HepG2 (cell line): ENCODE data around the gene RAD23A. TPM values are rescaled to one million over a fixed set of nuclear protein-coding genes. Genes with fewer than 3 reads are reported as not detected.

ENCODE experiments used
- ARID3A ChIP-seq: IDR thresholded peaks from 2 replicates; pipeline ENCODE4 v1.6.1; 2012; ENCODE audit warnings: low read depth, low read length, improper control_type of control experiment
- FOXP1 ChIP-seq, 2 experiments: fragments of 450-650 bp in 1 of 2; IDR thresholded peaks; 2 replicates each; pipeline ENCODE4 v1.6.1; 2017 to 2018; ENCODE audit warnings: antibody characterized with exemption in 1 of 2
- GATAD2A ChIP-seq: IDR thresholded peaks from 2 replicates; pipeline ENCODE4 v1.6.1; 2016
- HOXA5 ChIP-seq: sonication (generic); formaldehyde crosslinking; IDR thresholded peaks from 2 replicates; pipeline ENCODE4 v1.4.0; 2020; ENCODE audit warnings: missing genetic modification reagents
- MED1 ChIP-seq: sonication (generic); formaldehyde crosslinking; IDR thresholded peaks from 2 replicates; pipeline ENCODE4 v1.4.0; 2020; ENCODE audit warnings: missing genetic modification reagents
- MTA1 ChIP-seq: sonication (generic); formaldehyde crosslinking; IDR thresholded peaks from 2 replicates; pipeline ENCODE4 v1.4.0; 2020; ENCODE audit warnings: missing genetic modification reagents, mild to moderate bottlenecking, borderline replicate concordance
- RFX3 ChIP-seq: IDR thresholded peaks from 2 replicates; pipeline ENCODE4 v1.6.1; 2016; ENCODE audit warnings: missing biosample characterization, missing genetic modification reagents
- SNAPC2 ChIP-seq: sonication (generic); formaldehyde crosslinking; IDR thresholded peaks from 2 replicates; pipeline ENCODE4 v1.8.1; 2022; ENCODE audit warnings: mild to moderate bottlenecking, missing genetic modification reagents
- SRSF1 ChIP-seq: fragments of 200-400 bp; formaldehyde crosslinking; optimal IDR thresholded peaks from 2 replicates; pipeline ENCODE3; 2017; ENCODE audit warnings: mild to moderate bottlenecking, low read depth, low read length, moderate library complexity
- ZNF264 ChIP-seq: sonication (generic); formaldehyde crosslinking; IDR thresholded peaks from 2 replicates; pipeline ENCODE4 v1.4.0; 2020; ENCODE audit warnings: missing genetic modification reagents
- ZNF777 ChIP-seq: sonication (generic); formaldehyde crosslinking; IDR thresholded peaks from 2 replicates; pipeline ENCODE4 v1.4.0; 2020; ENCODE audit warnings: missing genetic modification reagents
- ZZZ3 ChIP-seq: sonication (generic); formaldehyde crosslinking; IDR thresholded peaks from 2 replicates; pipeline ENCODE4 v1.4.0; 2020; ENCODE audit warnings: missing genetic modification reagents, mild to moderate bottlenecking, borderline replicate concordance
- polyA plus RNA-seq, 8 experiments: library from polyadenylated mRNA; depleted of rRNA in 3 of 8; stranded (reverse) in 7 of 8; unstranded in 1 of 8; fragments of >200 nt; fragmentation: Illumina TruSeq in 4 of 8; extraction: Trizol in 4 of 8; gene quantifications; 2 replicates each; pipeline versions ENCODE4 v1.2.1 to v1.2.3, GENCODE V29; 2011 to 2016; ENCODE audit warnings: low read depth in 4 of 8, missing spikeins in 1 of 8, mixed read lengths in 1 of 8; ENCODE audit not compliant: insufficient read depth in 1 of 8
- total RNA-seq, 5 experiments: library from RNA; depleted of rRNA; stranded (reverse); fragments of >200 nt; fragmentation: Illumina TruSeq; extraction: Trizol; gene quantifications; 2 replicates each; pipeline ENCODE4 v1.2.3, GENCODE V29; 2016; ENCODE audit warnings: low read depth in 1 of 5
- TF ChIP-seq, protein P1 (sequence below): IDR thresholded peaks from 2 replicates; pipeline ENCODE4 v1.6.1; 2016; ENCODE audit warnings: mild to moderate bottlenecking, missing biosample characterization, missing genetic modification reagents
- TF ChIP-seq, protein P2 (sequence below): sonication (generic); formaldehyde crosslinking; IDR thresholded peaks from 2 replicates; pipeline ENCODE4 v1.4.0; 2020; ENCODE audit warnings: missing genetic modification reagents, borderline replicate concordance
- TF ChIP-seq, protein P3 (sequence below), 2 experiments: sonication (generic) in 1 of 2; formaldehyde crosslinking in 1 of 2; IDR thresholded peaks; 2 replicates each; pipeline versions ENCODE4 v1.4.0 to v1.6.1; 2018 to 2020; ENCODE audit warnings: missing genetic modification reagents in 2 of 2, borderline replicate concordance in 1 of 2, low read depth in 1 of 2, mild to moderate bottlenecking in 1 of 2, missing biosample characterization in 1 of 2
- TF ChIP-seq, protein P4 (sequence below): sonication (generic); formaldehyde crosslinking; IDR thresholded peaks from 2 replicates; pipeline ENCODE4 v1.8.1; 2023; ENCODE audit warnings: mild to moderate bottlenecking, missing genetic modification reagents

Gene RAD23A
- total and polyA plus RNA-seq, 2 of the 13 experiments (the other 11 are each of a cell fraction or from before 2014, with no cell fraction given): 42.5 to 54.2 TPM

DNA sequence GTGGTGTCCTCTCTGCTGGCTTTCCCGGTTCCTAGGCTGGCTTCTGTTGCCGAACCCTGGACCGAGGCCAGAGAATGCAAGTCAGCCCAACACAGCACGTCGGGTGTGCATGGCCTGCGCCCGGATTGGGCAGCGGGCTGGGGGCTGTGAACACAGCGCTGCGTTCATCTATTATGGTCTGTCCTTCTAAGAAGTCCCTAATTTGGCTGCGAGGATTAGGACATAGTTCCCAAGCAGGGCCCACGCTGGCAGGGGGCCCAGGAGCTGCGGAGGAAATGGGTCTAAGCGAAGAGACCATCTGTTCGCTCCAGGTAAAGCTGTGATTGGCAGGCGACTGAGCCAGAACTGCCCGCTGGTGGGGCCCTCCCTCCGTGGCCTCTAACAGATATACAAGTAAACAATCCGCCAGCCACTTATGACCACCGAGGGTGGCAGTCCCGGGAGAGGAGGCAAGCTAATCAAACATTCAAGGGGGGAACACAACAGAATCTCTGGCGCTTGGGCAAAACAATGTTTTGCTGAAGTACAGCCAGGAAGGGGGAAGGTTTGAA is 32.6 kb upstream of the RAD23A start (continued):
- TF ChIP-seq, protein P1, sequence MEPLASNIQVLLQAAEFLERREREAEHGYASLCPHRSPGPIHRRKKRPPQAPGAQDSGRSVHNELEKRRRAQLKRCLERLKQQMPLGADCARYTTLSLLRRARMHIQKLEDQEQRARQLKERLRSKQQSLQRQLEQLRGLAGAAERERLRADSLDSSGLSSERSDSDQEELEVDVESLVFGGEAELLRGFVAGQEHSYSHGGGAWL (CRISPR knock-in tag): peak; percentile 41; the same call in 1 of the 2 replicates
- peak; percentile 22; the same call in 1 of the 2 replicates for TF ChIP-seq MED1
- TF ChIP-seq HOXA5 (CRISPR knock-in tag): 0 out of 2 replicates have a peak, but pooled peaks have one; percentile 39
- TF ChIP-seq ARID3A: no peak
- TF ChIP-seq SNAPC2: peak; percentile 4; the same call in 1 of the 2 replicates
- no peak for TF ChIP-seq FOXP1 (IDR thresholded peaks at IDR 0.05)
- peak; percentile 78 for TF ChIP-seq FOXP1 (CRISPR knock-in tag; IDR thresholded peaks at IDR 0.05)
- TF ChIP-seq ZNF777 (CRISPR knock-in tag): peak; percentile 91
- peak; percentile 49; the same call in 1 of the 2 replicates for TF ChIP-seq ZZZ3
- TF ChIP-seq, protein P2, sequence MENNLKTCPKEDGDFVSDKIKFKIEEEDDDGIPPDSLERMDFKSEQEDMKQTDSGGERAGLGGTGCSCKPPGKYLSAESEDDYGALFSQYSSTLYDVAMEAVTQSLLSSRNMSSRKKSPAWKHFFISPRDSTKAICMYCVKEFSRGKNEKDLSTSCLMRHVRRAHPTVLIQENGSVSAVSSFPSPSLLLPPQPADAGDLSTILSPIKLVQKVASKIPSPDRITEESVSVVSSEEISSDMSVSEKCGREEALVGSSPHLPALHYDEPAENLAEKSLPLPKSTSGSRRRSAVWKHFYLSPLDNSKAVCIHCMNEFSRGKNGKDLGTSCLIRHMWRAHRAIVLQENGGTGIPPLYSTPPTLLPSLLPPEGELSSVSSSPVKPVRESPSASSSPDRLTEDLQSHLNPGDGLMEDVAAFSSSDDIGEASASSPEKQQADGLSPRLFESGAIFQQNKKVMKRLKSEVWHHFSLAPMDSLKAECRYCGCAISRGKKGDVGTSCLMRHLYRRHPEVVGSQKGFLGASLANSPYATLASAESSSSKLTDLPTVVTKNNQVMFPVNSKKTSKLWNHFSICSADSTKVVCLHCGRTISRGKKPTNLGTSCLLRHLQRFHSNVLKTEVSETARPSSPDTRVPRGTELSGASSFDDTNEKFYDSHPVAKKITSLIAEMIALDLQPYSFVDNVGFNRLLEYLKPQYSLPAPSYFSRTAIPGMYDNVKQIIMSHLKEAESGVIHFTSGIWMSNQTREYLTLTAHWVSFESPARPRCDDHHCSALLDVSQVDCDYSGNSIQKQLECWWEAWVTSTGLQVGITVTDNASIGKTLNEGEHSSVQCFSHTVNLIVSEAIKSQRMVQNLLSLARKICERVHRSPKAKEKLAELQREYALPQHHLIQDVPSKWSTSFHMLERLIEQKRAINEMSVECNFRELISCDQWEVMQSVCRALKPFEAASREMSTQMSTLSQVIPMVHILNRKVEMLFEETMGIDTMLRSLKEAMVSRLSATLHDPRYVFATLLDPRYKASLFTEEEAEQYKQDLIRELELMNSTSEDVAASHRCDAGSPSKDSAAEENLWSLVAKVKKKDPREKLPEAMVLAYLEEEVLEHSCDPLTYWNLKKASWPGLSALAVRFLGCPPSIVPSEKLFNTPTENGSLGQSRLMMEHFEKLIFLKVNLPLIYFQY (CRISPR knock-in tag): peak; percentile 64; the same call in 1 of the 2 replicates
- TF ChIP-seq, protein P3, sequence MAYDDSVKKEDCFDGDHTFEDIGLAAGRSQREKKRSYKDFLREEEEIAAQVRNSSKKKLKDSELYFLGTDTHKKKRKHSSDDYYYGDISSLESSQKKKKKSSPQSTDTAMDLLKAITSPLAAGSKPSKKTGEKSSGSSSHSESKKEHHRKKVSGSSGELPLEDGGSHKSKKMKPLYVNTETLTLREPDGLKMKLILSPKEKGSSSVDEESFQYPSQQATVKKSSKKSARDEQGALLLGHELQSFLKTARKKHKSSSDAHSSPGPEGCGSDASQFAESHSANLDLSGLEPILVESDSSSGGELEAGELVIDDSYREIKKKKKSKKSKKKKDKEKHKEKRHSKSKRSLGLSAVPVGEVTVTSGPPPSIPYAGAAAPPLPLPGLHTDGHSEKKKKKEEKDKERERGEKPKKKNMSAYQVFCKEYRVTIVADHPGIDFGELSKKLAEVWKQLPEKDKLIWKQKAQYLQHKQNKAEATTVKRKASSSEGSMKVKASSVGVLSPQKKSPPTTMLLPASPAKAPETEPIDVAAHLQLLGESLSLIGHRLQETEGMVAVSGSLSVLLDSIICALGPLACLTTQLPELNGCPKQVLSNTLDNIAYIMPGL (CRISPR knock-in tag; IDR thresholded peaks at IDR 0.05; ENCODE audit: borderline replicate concordance in 1 of 2, low read depth in 1 of 2): peak; percentile 10 to 29; a peak in 1 of 4 replicates
- TF ChIP-seq SRSF1: peak; percentile 36
- TF ChIP-seq RFX3 (CRISPR knock-in tag): no peak
- TF ChIP-seq, protein P4, sequence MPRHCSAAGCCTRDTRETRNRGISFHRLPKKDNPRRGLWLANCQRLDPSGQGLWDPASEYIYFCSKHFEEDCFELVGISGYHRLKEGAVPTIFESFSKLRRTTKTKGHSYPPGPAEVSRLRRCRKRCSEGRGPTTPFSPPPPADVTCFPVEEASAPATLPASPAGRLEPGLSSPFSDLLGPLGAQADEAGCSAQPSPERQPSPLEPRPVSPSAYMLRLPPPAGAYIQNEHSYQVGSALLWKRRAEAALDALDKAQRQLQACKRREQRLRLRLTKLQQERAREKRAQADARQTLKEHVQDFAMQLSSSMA: peak; percentile 64; the same call in 1 of the 2 replicates
- 0 out of 2 replicates have a peak, but pooled peaks have one; percentile 26 for TF ChIP-seq ZNF264
- TF ChIP-seq MTA1: 0 out of 2 replicates have a peak, but pooled peaks have one; percentile 29
- TF ChIP-seq GATAD2A (CRISPR knock-in tag): peak; percentile 74; the same call in 1 of the 2 replicates
